GM23248 (cell line): ENCODE measurements around the gene IP6K1. TPM values are rescaled to one million over a fixed set of nuclear protein-coding genes. Genes with fewer than 3 reads are reported as not detected.

ENCODE experiments used
- DNase-seq: peaks from one replicate; pipeline ENCODE4 v3.0.0-alpha.2; 2015
- H2AFZ ChIP-seq: fragments of 200-600 bp; sonication (generic); 2 replicates; pipeline ENCODE4 v1.6.1; 2016; ENCODE audit warnings: antibody characterized with exemption
- H3F3A ChIP-seq: fragments of 200-600 bp; sonication (generic); 2 replicates; pipeline ENCODE4 v1.6.1; 2016; ENCODE audit warnings: mild to moderate bottlenecking, antibody characterized with exemption, mixed run types; ENCODE audit not compliant: insufficient read depth
- H3K27ac ChIP-seq: fragments of 200-600 bp; sonication (generic); 2 replicates; pipeline ENCODE4 v1.5.1; 2016; ENCODE audit warnings: mild to moderate bottlenecking
- H3K27me3 ChIP-seq: fragments of 200-600 bp; sonication (generic); replicated peaks from 2 replicates; pipeline ENCODE4 v1.6.1; 2016; ENCODE audit warnings: mild to moderate bottlenecking; ENCODE audit not compliant: insufficient read depth
- H3K36me3 ChIP-seq: fragments of 200-600 bp; sonication (generic); 2 replicates; pipeline ENCODE4 v1.6.1; 2016; ENCODE audit warnings: low read depth, mild to moderate bottlenecking
- H3K4me1 ChIP-seq: fragments of 200-600 bp; sonication (generic); 2 replicates; pipeline ENCODE4 v1.6.1; 2016; ENCODE audit warnings: mild to moderate bottlenecking; ENCODE audit not compliant: insufficient read depth
- H3K4me2 ChIP-seq: fragments of 200-600 bp; sonication (generic); one replicate; pipeline ENCODE4 v1.6.1; 2016; ENCODE audit warnings: mild to moderate bottlenecking; ENCODE audit not compliant: unreplicated experiment
- H3K4me3 ChIP-seq: fragments of 200-600 bp; sonication (generic); 2 replicates; pipeline ENCODE4 v1.5.1; 2016; ENCODE audit warnings: mild to moderate bottlenecking
- H3K79me2 ChIP-seq: fragments of 200-600 bp; sonication (generic); 2 replicates; pipeline ENCODE4 v1.6.1; 2016; ENCODE audit warnings: mild to moderate bottlenecking; ENCODE audit not compliant: insufficient read depth
- H3K9ac ChIP-seq: fragments of 200-600 bp; sonication (generic); 2 replicates; pipeline ENCODE4 v1.6.1; 2016; ENCODE audit warnings: mild to moderate bottlenecking
- H3K9me2 ChIP-seq: fragments of 200-600 bp; sonication (generic); 2 replicates; pipeline ENCODE4 v1.6.1; 2016; ENCODE audit warnings: mixed run types, mild to moderate bottlenecking, moderate library complexity; ENCODE audit not compliant: insufficient read depth
- H3K9me3 ChIP-seq: fragments of 200-600 bp; sonication (generic); one replicate; pipeline ENCODE4 v1.6.1; 2017; ENCODE audit warnings: low read depth
- H4K20me1 ChIP-seq: fragments of 200-600 bp; sonication (generic); 2 replicates; pipeline ENCODE4 v1.6.0; 2016; ENCODE audit not compliant: insufficient read depth
- EZH2 ChIP-seq: fragments of 200-600 bp; sonication (generic); IDR thresholded peaks from 2 replicates; pipeline ENCODE4 v1.6.1; 2018; ENCODE audit warnings: antibody characterized with exemption, mild to moderate bottlenecking; ENCODE audit not compliant: insufficient read depth, poor library complexity, severe bottlenecking
- EZH2phosphoT487 ChIP-seq: fragments of 200-600 bp; sonication (generic); IDR thresholded peaks from 2 replicates; pipeline ENCODE4 v1.6.1; 2018; ENCODE audit warnings: antibody characterized with exemption, moderate library complexity, mild to moderate bottlenecking, low read depth; ENCODE audit not compliant: insufficient read depth
- WGBS, 2 experiments: methylation state at CpG; one replicate each; pipeline ENCODE4 v1.1.6; 2015 to 2017; ENCODE audit warnings: low lambda C conversion rate in 2 of 2, low coverage in 1 of 2; ENCODE audit errors: missing lambda C conversion rate in 2 of 2; 5-methylcytosine and 5-hydroxymethylcytosine counted together
- in situ Hi-C: fragments of 300-500 bp; cut with MboI; formaldehyde crosslinking; loops from 2 replicates; pipeline ENCODE4 v1.15.0; 2020
- polyA plus RNA-seq: library from polyadenylated mRNA; unstranded; fragments of >200 nt; fragmentation: Nextera tagmentation; extraction: Ambion mirVana; gene quantifications from 2 replicates; pipeline ENCODE4 v1.2.1, GENCODE V29; 2016
- total RNA-seq: library from RNA; depleted of rRNA; stranded (reverse); fragments of >200 nt; shearing (Covaris generic); gene quantifications from 2 replicates; pipeline ENCODE4 v1.2.3, GENCODE V29; 2014

Gene IP6K1
- total and polyA plus RNA-seq, 2 experiments from 2014 or later = 18.7 to 27.2 TPM

GRCh38 chr3:49791571-49791970, 5.2 kb upstream of the IP6K1 start:
- Histone ChIP-seq H3K36me3 (no peaks in the 10 kb centered on the region), H3K4me2 (no peak overlapping the region), H3K9me2 (no peaks in the 10 kb centered on the region), H3K9me3 (no peaks in the 10 kb centered on the region), H3K9ac (no peak overlapping the region), H4K20me1 (no peaks in the 10 kb centered on the region), H2AFZ (no peak overlapping the region), H3K79me2 (no peaks in the 10 kb centered on the region), H3K27me3 (no peaks in the 10 kb centered on the region), H3K4me3 (no peak overlapping the region), H3K27ac (no peak overlapping the region), H3K4me1 (0 out of 2 replicates have a peak, but pooled peaks cover 6% of the 10 kb centered on the region), H3F3A (no peaks in the 10 kb centered on the region)
- in situ Hi-C loops = no loop called here
- TF ChIP-seq EZH2 = no peak
- no peak for TF ChIP-seq EZH2phosphoT487
- no peak for DNase-seq
- 88 to 93% methylated on average over 4 of the region's 4 CpGs for WGBS, 2 experiments

GRCh38 chr3:49790626-49791411, 4.5 kb upstream of the IP6K1 start:
- Histone ChIP-seq H4K20me1 (no peaks in the 10 kb centered on the region), H3K79me2 (peaks cover 5% of the 10 kb centered on the region), H3K9me3 (no peaks in the 10 kb centered on the region), H3K4me3 (no peak overlapping the region), H3F3A (no peaks in the 10 kb centered on the region), H2AFZ (no peak overlapping the region), H3K27me3 (no peaks in the 10 kb centered on the region), H3K36me3 (no peaks in the 10 kb centered on the region), H3K27ac (no peak overlapping the region), H3K4me2 (no peak overlapping the region), H3K9me2 (no peaks in the 10 kb centered on the region), H3K4me1 (0 out of 2 replicates have a peak, but pooled peaks cover 6% of the 10 kb centered on the region), H3K9ac (no peak overlapping the region)
- DNase-seq = no peak
- WGBS, 2 experiments = 64 to 67% methylated on average over 9 of the region's 9 CpGs
- in situ Hi-C loops = no loop called here
- TF ChIP-seq EZH2 = no peak
- TF ChIP-seq EZH2phosphoT487 = no peak

GRCh38 chr3:49788056-49788455, 1.7 kb upstream of the IP6K1 start:
- Histone ChIP-seq H4K20me1 (no peaks in the 10 kb centered on the region), H3K27me3 (no peaks in the 10 kb centered on the region), H3K4me3 (no peak overlapping the region), H3K27ac (no peak overlapping the region), H2AFZ (no peak overlapping the region), H3K9me2 (no peaks in the 10 kb centered on the region), H3K9me3 (no peaks in the 10 kb centered on the region), H3K36me3 (no peaks in the 10 kb centered on the region), H3K9ac (no peak overlapping the region), H3K79me2 (peaks cover 33% of the 10 kb centered on the region), H3K4me2 (no peak overlapping the region), H3K4me1 (peaks cover 14% of the 10 kb centered on the region; the same call in 1 of the 2 replicates), H3F3A (no peaks in the 10 kb centered on the region)
- 91 to 97% methylated on average over 2 of the region's 2 CpGs for WGBS, 2 experiments
- TF ChIP-seq EZH2phosphoT487 (no peak), EZH2 (no peak)
- DNase-seq = no peak
- in situ Hi-C loops = no loop called here

GRCh38 chr3:49787536-49787935, 1.2 kb upstream of the IP6K1 start:
- Histone ChIP-seq H3F3A (no peaks in the 10 kb centered on the region), H3K4me2 (no peak overlapping the region), H3K9me3 (no peaks in the 10 kb centered on the region), H3K9me2 (no peaks in the 10 kb centered on the region), H3K36me3 (no peaks in the 10 kb centered on the region), H3K27ac (no peak overlapping the region), H4K20me1 (no peaks in the 10 kb centered on the region), H3K9ac (no peak overlapping the region), H3K79me2 (peaks cover 38% of the 10 kb centered on the region), H3K4me1 (peaks cover 14% of the 10 kb centered on the region; the same call in 1 of the 2 replicates), H3K27me3 (no peaks in the 10 kb centered on the region), H2AFZ (no peak overlapping the region), H3K4me3 (no peak overlapping the region)
- in situ Hi-C loops = no loop called here
- TF ChIP-seq EZH2 = no peak
- no peak for TF ChIP-seq EZH2phosphoT487
- no peak for DNase-seq
- WGBS, 2 experiments = 76 to 90% methylated on average over 5 of the region's 5 CpGs
